SK-N-SH (cell line): ENCODE measurements around the gene BAHCC1. TPM values are rescaled to one million over a fixed set of nuclear protein-coding genes. Genes with fewer than 3 reads are reported as not detected.

Experiments used
- CTCF ChIA-PET: fragments of 300-600, 350-600 bp; formaldehyde crosslinking; extraction: SDS; loops from one replicate; lab custom pipeline; 2021; lab: Yijun Ruan, JAX
- POLR2A ChIA-PET: fragments of 350-600 bp; sonication (Branson Sonifier 250); formaldehyde crosslinking; extraction: SDS; loops from one replicate; lab custom pipeline; 2020; ENCODE audit warnings: antibody characterized with exemption, inconsistent platforms; lab: Yijun Ruan, JAX
- DNase-seq: peaks from one replicate; pipeline ENCODE4 v3.0.0; 2012
- H2AFZ ChIP-seq: fragments of 200-600 bp; sonication (generic); 2 replicates; pipeline ENCODE4 v1.8.1; 2016; ENCODE audit warnings: antibody characterized with exemption, mild to moderate bottlenecking, low read depth
- H3F3A ChIP-seq: fragments of 200-600 bp; sonication (generic); replicated peaks from 2 replicates; pipeline ENCODE3; 2016; ENCODE audit warnings: antibody characterized with exemption, mild to moderate bottlenecking; ENCODE audit not compliant: insufficient read depth
- H3K27ac ChIP-seq, 2 experiments: fragments of 200-500 bp in 1 of 2; fragments of 200-600 bp in 1 of 2; sonication (Bioruptor generic) in 1 of 2; sonication (generic), shearing (Covaris generic) in 1 of 2; 2 replicates each; pipeline versions ENCODE4 v1.5.1 to v1.6.1; 2014 to 2016; ENCODE audit warnings: low read depth in 2 of 2, inconsistent platforms in 1 of 2, low read length in 1 of 2, mild to moderate bottlenecking in 1 of 2, mixed read lengths in 1 of 2
- H3K27me3 ChIP-seq: fragments of 200-600 bp; sonication (generic), shearing (Covaris generic); 2 replicates; pipeline ENCODE4 v1.6.1; 2016; ENCODE audit warnings: mixed run types; ENCODE audit not compliant: insufficient read depth
- H3K36me3 ChIP-seq, 2 experiments: fragments of 200-500 bp in 1 of 2; fragments of 200-600 bp in 1 of 2; sonication (Bioruptor generic) in 1 of 2; sonication (generic) in 1 of 2; replicated peaks in 1 of 2; 2 replicates each; pipeline versions ENCODE3 to v1.5.1; 2014 to 2016; ENCODE audit warnings: low read length in 1 of 2, mild to moderate bottlenecking in 1 of 2; ENCODE audit not compliant: insufficient read depth in 2 of 2, control insufficient read depth in 1 of 2
- H3K4me1 ChIP-seq, 2 experiments: fragments of 200-500 bp in 1 of 2; fragments of 200-600 bp in 1 of 2; sonication (Bioruptor generic) in 1 of 2; sonication (generic), shearing (Covaris generic) in 1 of 2; 2 replicates each; pipeline versions ENCODE4 v1.5.1 to v1.6.1; 2014 to 2016; ENCODE audit warnings: low read depth in 1 of 2, low read length in 1 of 2, mixed run types in 1 of 2; ENCODE audit not compliant: insufficient read depth in 2 of 2, control insufficient read depth in 1 of 2
- H3K4me2 ChIP-seq: fragments of 200-600 bp; sonication (generic), shearing (Covaris generic); 2 replicates; pipeline ENCODE4 v1.6.1; 2017; ENCODE audit warnings: mixed run types
- H3K4me3 ChIP-seq, 2 experiments: fragments of 200-500 bp in 1 of 2; fragments of 200-600 bp in 1 of 2; sonication (Bioruptor generic) in 1 of 2; sonication (generic), shearing (Covaris generic) in 1 of 2; 2 replicates each; pipeline versions ENCODE4 v1.5.1 to v1.8.1; 2014 to 2016; ENCODE audit warnings: low read depth in 2 of 2, inconsistent platforms in 1 of 2, low read length in 1 of 2, mild to moderate bottlenecking in 1 of 2, mixed read lengths in 1 of 2, moderate library complexity in 1 of 2
- H3K79me2 ChIP-seq: fragments of 200-600 bp; sonication (generic); 2 replicates; pipeline ENCODE4 v1.8.1; 2017; ENCODE audit warnings: mild to moderate bottlenecking; ENCODE audit not compliant: insufficient read depth
- H3K9ac ChIP-seq: fragments of 200-600 bp; sonication (generic); 2 replicates; pipeline ENCODE4 v1.6.1; 2017; ENCODE audit warnings: mixed run types
- H3K9me2 ChIP-seq: fragments of 200-600 bp; sonication (generic); 2 replicates; pipeline ENCODE4 v1.6.1; 2017; ENCODE audit warnings: mixed run types
- H3K9me3 ChIP-seq: fragments of 200-600 bp; sonication (generic); 2 replicates; pipeline ENCODE4 v1.6.1; 2017; ENCODE audit warnings: mixed run types, mild to moderate bottlenecking, moderate library complexity
- H4K20me1 ChIP-seq: fragments of 200-600 bp; sonication (generic); 2 replicates; pipeline ENCODE4 v1.6.1; 2017; ENCODE audit warnings: mild to moderate bottlenecking, mixed run types; ENCODE audit not compliant: insufficient read depth
- ELF1 ChIP-seq: IDR thresholded peaks from 2 replicates; pipeline ENCODE4 v1.4.0; 2012
- FOSL2 ChIP-seq: IDR thresholded peaks from 2 replicates; pipeline ENCODE4 v1.4.0; 2012; ENCODE audit warnings: low read depth, mild to moderate bottlenecking, moderate library complexity, borderline replicate concordance
- FOXJ3 ChIP-seq: sonication (generic); formaldehyde crosslinking; IDR thresholded peaks from 2 replicates; pipeline ENCODE4 v1.5.1; 2020; ENCODE audit warnings: mild to moderate bottlenecking, missing genetic modification reagents
- FOXM1 ChIP-seq: IDR thresholded peaks from 2 replicates; pipeline ENCODE4 v1.4.0; 2012; ENCODE audit warnings: low read depth, mild to moderate bottlenecking
- GABPA ChIP-seq: IDR thresholded peaks from 2 replicates; pipeline ENCODE4 v1.4.0; 2012; ENCODE audit warnings: low read depth, mild to moderate bottlenecking
- MEF2A ChIP-seq: IDR thresholded peaks from 2 replicates; pipeline ENCODE4 v1.4.0; 2012; ENCODE audit warnings: low read depth, borderline replicate concordance
- NFIC ChIP-seq: IDR thresholded peaks from 2 replicates; pipeline ENCODE4 v1.4.0; 2012; ENCODE audit warnings: borderline replicate concordance
- POLR2AphosphoS5 ChIP-seq: IDR thresholded peaks from 2 replicates; pipeline ENCODE4 v1.6.1; 2012; ENCODE audit warnings: low read depth, low read length
- RCOR1 ChIP-seq: fragments of 150-350 bp; IDR thresholded peaks from 2 replicates; pipeline ENCODE4 v1.6.1; 2017; ENCODE audit warnings: antibody characterized with exemption, low read length
- SIN3A ChIP-seq: IDR thresholded peaks from 2 replicates; pipeline ENCODE4 v1.6.1; 2012; ENCODE audit warnings: low read depth, mild to moderate bottlenecking, low read length, moderate library complexity, borderline replicate concordance
- SMC3 ChIP-seq: IDR thresholded peaks from 2 replicates; pipeline ENCODE4 v1.6.1; 2012; ENCODE audit warnings: low read depth, low read length, improper control_type of control experiment
- TAF1 ChIP-seq: IDR thresholded peaks from 2 replicates; pipeline ENCODE4 v1.6.1; 2012; ENCODE audit warnings: low read depth, mild to moderate bottlenecking, low read length, moderate library complexity, borderline replicate concordance
- TCF12 ChIP-seq: IDR thresholded peaks from 2 replicates; pipeline ENCODE4 v1.4.0; 2012
- TEAD4 ChIP-seq: IDR thresholded peaks from 2 replicates; pipeline ENCODE4 v1.4.0; 2012; ENCODE audit warnings: mild to moderate bottlenecking, borderline replicate concordance; ENCODE audit not compliant: insufficient read depth
- WGBS: methylation state at CpG from one replicate; pipeline ENCODE4 v1.1.6; 2017; ENCODE audit warnings: low lambda C conversion rate; 5-methylcytosine and 5-hydroxymethylcytosine counted together
- polyA plus RNA-seq, 3 experiments: library from polyadenylated mRNA; depleted of rRNA; stranded (reverse); fragments of >200 nt; gene quantifications; 2 replicates each; pipeline ENCODE4 v1.2.3, GENCODE V29; 2012
- TF ChIP-seq, protein P1 (sequence below): IDR thresholded peaks from 2 replicates; pipeline ENCODE4 v1.4.0; 2012; ENCODE audit warnings: low read depth, borderline replicate concordance
- TF ChIP-seq, protein P2 (sequence below): IDR thresholded peaks from 2 replicates; pipeline ENCODE4; 2012
- TF ChIP-seq, protein P3 (sequence below): IDR thresholded peaks from 2 replicates; pipeline ENCODE4 v1.4.0; 2012; ENCODE audit warnings: low read depth
- TF ChIP-seq, protein P4 (sequence below): fragments of 150-350 bp; IDR thresholded peaks from 2 replicates; pipeline ENCODE4 v1.6.1; 2017; ENCODE audit warnings: antibody characterized with exemption, low read length, low read depth, borderline replicate concordance

The BAHCC1 gene
- polyA plus RNA-seq, 1 of the 3 experiments (the other 2 are of a cell fraction), result 6.4 TPM

DNA sequence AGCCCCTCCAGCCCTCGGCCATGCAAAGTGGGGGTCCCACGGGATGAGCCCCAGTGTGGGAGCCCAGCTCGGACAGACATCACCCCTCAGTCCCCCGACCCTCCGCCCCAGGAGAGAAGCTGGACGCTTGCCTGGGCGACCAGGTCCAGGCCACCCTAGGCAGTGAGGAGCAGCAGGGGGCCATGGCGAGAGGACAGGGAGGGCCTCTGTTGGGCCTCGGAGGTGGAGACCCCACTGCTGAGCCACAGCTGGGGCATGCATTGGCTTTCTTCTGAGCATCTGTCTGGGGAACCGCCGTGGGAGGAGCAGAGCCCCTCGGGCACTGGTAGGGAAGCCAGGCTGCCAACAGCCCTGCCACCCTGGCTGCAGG is 104.3 kb downstream of the BAHCC1 start:
- no peak for TF ChIP-seq GABPA
- no peak for TF ChIP-seq FOXM1
- no peak for TF ChIP-seq TCF12
- TF ChIP-seq, protein P1, sequence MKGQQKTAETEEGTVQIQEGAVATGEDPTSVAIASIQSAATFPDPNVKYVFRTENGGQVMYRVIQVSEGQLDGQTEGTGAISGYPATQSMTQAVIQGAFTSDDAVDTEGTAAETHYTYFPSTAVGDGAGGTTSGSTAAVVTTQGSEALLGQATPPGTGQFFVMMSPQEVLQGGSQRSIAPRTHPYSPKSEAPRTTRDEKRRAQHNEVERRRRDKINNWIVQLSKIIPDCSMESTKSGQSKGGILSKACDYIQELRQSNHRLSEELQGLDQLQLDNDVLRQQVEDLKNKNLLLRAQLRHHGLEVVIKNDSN, result no peak
- TF ChIP-seq, all 33 proteins: peak for 0
- Histone ChIP-seq H3K4me1 (peaks cover 0 to 4% of the 10 kb centered on the region in 2 experiments; a peak in 1 of 4 replicates), H3K9me3 (no peaks in the 10 kb centered on the region), H3K36me3 (no peaks in the 10 kb centered on the region), H3F3A (peaks cover 5% of the 10 kb centered on the region), H3K4me3 (no peak overlapping the region), H4K20me1 (no peaks in the 10 kb centered on the region), H3K79me2 (no peaks in the 10 kb centered on the region), H3K27ac (no peak overlapping the region), H3K9me2 (no peaks in the 10 kb centered on the region), H3K9ac (no peak overlapping the region), H3K4me2 (peak overlapping the region; percentile 17; the same call in 1 of the 2 replicates), H2AFZ (peak overlapping the region; percentile 32; the same call in 1 of the 2 replicates), H3K27me3 (no peaks in the 10 kb centered on the region)
- ChIA-PET POLR2A (interaction anchor here (0.6 to 2.6 kb wide), 2 partner anchors 13 to 104 kb away, joined by 4 to 11 read pairs; partner anchors contain the start of gene ACTG1), CTCF (interaction anchor here (1.2 to 1.9 kb wide), 3 partner anchors 15 to 103 kb away, joined by 3 to 5 read pairs (median 4); no protein-coding TSS in a partner anchor)
- DNase-seq, result no peak
- WGBS, result 85% methylated on average over 10 of the region's 12 CpGs

DNA sequence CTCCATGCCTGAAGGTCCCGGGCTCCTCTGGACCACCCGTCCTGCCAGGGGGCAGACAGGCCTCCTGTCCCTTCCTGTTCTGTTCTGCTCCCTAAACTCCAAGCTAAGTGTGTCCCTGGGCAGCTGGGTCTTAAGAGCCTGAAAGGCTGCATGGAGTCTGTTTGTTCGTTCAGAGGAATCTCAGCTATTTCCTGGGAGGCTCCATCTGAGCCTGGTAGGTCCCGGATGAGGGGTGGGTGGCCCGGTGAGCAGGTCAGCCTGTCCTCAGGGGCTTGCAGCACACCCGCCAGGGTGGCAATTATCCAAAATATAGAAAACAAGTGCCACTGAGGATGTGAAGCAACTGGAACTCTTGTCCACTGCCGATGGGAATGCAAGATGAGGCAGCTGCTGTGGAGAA is 104.8 kb downstream of the BAHCC1 start:
- Histone ChIP-seq H3K4me2 (peak overlapping the region; percentile 17; the same call in 1 of the 2 replicates), H3K4me3 (no peak overlapping the region), H3K4me1 (no peaks in the 10 kb centered on the region; a peak in 1 of 4 replicates), H3K79me2 (no peaks in the 10 kb centered on the region), H3K9me3 (no peaks in the 10 kb centered on the region), H3K27me3 (no peaks in the 10 kb centered on the region), H3K9ac (no peak overlapping the region), H3K27ac (no peak overlapping the region), H3K9me2 (no peaks in the 10 kb centered on the region), H3F3A (peaks cover 10% of the 10 kb centered on the region), H4K20me1 (no peaks in the 10 kb centered on the region), H2AFZ (peak overlapping the region; percentile 32; the same call in 1 of the 2 replicates), H3K36me3 (no peaks in the 10 kb centered on the region)
- no peak for TF ChIP-seq FOXJ3
- DNase-seq, result no peak
- ChIA-PET CTCF (interaction anchor here (1.2 to 1.9 kb wide), 3 partner anchors 15 to 104 kb away, joined by 3 to 5 read pairs (median 4); no protein-coding TSS in a partner anchor), POLR2A (interaction anchor here (1.1 to 2.6 kb wide), 2 partner anchors 9 to 12 kb away, joined by 3 to 11 read pairs; partner anchors contain the start of gene ACTG1)
- 60% methylated on average over 5 of the region's 7 CpGs for WGBS

DNA sequence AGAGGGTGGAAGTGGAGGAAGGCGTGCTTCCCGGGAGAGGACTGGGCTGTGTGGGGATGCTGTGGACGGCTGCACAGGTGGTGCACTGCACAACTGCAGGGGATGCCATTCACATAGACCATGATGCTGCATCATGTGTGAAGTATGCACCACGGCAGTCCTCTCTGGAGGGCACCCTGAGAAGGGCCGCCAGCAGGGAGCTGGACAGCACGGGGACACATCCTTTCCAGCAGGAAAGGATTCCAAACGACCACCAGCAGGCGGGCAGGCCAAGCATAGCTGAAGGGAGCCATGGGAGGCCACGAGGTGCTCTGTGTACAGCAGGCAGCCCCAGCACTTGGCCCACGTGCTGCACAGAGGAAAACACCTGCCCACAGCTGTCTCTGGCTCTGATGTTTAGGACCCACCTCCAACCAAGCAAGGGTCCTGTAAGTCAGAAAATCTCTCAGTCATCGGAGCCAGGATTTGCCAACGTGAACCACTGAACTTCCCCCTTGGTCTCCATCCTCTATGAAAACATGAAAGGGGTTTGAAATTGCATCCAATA is 107.3 kb downstream of the BAHCC1 start:
- H3K36me3 ChIP-seq, result no peaks in the 10 kb centered on the region
- no peak overlapping the region for H3K4me3 ChIP-seq
- no peaks in the 10 kb centered on the region for H3K27me3 ChIP-seq
- no peak overlapping the region for H3K9ac ChIP-seq
- ChIA-PET CTCF (interaction anchor here (1.5 to 2.2 kb wide), 3 partner anchors 10 to 99 kb away, joined by 4 to 10 read pairs (median 5); no protein-coding TSS in a partner anchor), POLR2A (no interaction called here)
- H3K4me1 ChIP-seq, result no peaks in the 10 kb centered on the region
- H3K27ac ChIP-seq, result no peak overlapping the region
- peaks cover 33% of the 10 kb centered on the region for H3F3A ChIP-seq
- H3K9me2 ChIP-seq, result no peaks in the 10 kb centered on the region
- 72% methylated on average over 11 of the region's 12 CpGs for WGBS
- H3K9me3 ChIP-seq, result no peaks in the 10 kb centered on the region
- DNase-seq, result no peak
- no peak overlapping the region for H3K4me2 ChIP-seq
- H3K79me2 ChIP-seq, result no peaks in the 10 kb centered on the region
- H4K20me1 ChIP-seq, result peaks cover 14% of the 10 kb centered on the region
- H2AFZ ChIP-seq, result no peak overlapping the region
- TF ChIP-seq TAF1, result no peak
- no peak for TF ChIP-seq TCF12
- TF ChIP-seq SMC3, result no peak
- TF ChIP-seq POLR2AphosphoS5, result no peak
- TF ChIP-seq ELF1, result no peak
- TF ChIP-seq MEF2A, result no peak
- TF ChIP-seq SIN3A, result no peak
- TF ChIP-seq, protein P2, sequence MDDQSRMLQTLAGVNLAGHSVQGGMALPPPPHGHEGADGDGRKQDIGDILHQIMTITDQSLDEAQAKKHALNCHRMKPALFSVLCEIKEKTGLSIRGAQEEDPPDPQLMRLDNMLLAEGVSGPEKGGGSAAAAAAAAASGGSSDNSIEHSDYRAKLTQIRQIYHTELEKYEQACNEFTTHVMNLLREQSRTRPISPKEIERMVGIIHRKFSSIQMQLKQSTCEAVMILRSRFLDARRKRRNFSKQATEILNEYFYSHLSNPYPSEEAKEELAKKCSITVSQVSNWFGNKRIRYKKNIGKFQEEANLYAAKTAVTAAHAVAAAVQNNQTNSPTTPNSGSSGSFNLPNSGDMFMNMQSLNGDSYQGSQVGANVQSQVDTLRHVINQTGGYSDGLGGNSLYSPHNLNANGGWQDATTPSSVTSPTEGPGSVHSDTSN, result no peak
- TF ChIP-seq RCOR1, result no peak
- TF ChIP-seq FOXJ3, result no peak
- TF ChIP-seq NFIC, result no peak
- TF ChIP-seq TEAD4, result no peak
- TF ChIP-seq, protein P3, sequence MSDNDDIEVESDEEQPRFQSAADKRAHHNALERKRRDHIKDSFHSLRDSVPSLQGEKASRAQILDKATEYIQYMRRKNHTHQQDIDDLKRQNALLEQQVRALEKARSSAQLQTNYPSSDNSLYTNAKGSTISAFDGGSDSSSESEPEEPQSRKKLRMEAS, result no peak
- no peak for TF ChIP-seq FOSL2
- TF ChIP-seq, protein P4, sequence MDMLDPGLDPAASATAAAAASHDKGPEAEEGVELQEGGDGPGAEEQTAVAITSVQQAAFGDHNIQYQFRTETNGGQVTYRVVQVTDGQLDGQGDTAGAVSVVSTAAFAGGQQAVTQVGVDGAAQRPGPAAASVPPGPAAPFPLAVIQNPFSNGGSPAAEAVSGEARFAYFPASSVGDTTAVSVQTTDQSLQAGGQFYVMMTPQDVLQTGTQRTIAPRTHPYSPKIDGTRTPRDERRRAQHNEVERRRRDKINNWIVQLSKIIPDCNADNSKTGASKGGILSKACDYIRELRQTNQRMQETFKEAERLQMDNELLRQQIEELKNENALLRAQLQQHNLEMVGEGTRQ, result no peak
